Stimulated activated CD8-positive, alpha-beta memory T cell treated with anti-CD3 and anti-CD28 coated beads, Interleukin-12 subunit alpha, Interleukin-12 subunit beta, amount 100 ng/mL, for 24 hours (primary cell): Measurements from ENCODE around the gene FOXD1.

Source experiments
- DNase-seq: peaks from one replicate; pipeline ENCODE4 v3.0.0-alpha.2; 2020; ENCODE audit errors: extremely low read depth

Gene FOXD1

GRCh38 chr5:73441378-73441777 is 7.2 kb downstream of the FOXD1 start:
- no peak for DNase-seq

- no peak for DNase-seq
Measured at GRCh38 chr5:73440262-73440661, 8.3 kb downstream of the FOXD1 start.

GRCh38 chr5:73438645-73439470 is 9.7 kb downstream of the FOXD1 start:
- DNase-seq = no peak

DNA sequence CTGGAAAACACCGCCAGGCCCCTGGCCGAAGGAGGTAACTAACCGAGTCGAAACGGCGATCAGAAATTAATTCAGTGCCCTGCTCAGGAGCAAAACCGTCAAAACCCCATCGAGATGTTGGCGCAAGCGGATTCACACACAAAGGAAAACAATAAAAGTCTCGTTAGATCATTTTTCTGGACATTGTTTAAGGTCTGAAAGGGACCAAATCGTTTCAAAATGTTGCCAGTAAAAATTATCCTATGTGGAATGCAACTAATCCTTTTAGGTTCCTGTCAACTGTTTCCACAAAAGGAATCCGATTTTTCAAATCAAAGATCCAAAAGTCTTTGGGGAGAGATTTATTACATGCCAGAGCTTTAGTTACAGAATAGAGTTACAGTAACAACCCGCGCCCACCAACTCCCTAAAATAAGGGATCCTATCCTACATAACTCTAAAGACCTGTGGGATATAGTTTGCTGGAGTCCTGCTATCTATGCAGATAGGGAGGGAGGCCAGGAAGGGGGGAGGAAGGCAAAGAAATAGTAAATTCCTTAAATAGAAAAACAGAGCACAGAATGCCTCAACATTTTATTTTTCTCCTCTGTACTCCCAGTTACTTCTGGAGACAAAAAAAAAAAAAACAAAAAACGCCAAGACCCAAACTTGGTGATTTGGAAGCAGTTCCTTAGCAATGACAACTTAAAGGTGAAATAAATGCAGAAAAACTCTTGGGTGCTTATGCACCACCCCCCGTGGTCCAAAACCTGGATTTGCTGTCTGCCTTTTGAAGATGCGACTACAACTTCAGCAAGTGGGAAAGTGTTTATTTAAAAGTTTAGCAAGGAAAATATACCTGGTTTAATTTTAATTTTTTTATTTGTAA is 10.6 kb downstream of the FOXD1 start:
- DNase-seq = no peak

- DNase-seq = no peak
Measured at GRCh38 chr5:73437101-73437776, 11.3 kb downstream of the FOXD1 start.

DNA sequence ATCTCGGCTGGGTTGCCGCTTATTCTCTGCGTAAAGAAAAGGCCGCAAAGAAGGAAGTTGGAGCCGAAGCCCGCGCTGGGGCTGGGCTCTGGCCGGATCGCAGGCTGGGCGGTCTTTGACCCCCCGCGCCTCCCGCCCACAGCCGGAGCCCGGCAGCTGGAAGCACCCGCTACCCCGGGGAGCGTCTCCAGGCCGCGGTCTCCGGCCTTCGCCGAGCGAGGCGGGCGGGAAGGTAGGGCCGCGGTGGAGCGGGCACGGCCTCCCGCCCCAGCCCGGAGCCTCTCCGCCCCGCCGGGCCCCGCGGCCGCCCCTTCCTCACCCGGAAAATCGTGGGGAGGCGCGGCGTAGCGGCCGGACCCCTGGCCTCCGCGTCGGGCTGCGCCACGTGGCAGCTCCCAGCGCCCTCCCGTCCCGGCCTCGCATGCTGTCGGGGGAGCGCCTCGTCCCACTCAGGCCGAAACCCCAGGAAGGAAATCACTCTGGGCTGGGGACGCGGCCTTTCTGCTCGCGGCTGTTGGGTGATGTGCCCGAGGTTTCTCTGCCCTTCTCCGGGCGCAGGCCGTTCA is 12.0 kb downstream of the FOXD1 start:
- no peak for DNase-seq

DNA sequence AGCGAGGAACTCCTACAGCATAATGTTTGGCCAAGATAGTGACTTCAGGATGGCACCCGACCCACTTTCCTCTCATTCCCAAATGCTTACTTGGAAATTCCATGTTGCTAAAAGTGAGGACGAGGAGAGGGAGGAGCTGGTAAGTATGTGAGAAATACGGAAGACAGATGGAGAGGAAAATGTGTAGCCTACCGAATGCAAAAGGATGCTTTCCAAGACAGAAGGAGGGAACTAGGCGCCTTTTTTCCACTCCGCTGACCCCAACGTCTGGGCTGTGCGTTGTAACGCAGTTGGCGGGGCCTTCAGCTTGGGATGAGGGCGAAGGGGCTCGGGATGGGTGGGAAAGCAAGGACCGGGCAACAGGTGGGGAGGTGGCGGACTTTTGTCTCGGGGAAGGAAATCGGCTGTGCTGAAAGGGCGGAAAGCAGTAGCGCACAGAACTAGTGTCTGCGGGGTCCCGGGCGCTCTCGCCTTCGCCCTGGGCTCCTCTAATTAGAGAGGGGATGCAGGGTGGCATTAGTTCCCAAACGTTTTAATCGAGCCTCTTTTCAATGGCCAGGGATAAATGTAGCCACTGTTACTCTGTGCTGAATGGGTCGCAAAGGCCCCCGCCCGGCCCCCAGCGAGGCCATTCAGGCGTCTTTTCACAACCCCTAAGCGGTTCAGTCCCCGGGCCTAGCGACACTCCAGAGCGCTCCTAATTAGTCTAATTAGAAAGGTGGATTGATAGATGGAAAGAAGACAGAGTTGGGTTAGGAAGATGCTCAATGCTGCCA is 12.6 kb downstream of the FOXD1 start:
- no peak for DNase-seq

DNA sequence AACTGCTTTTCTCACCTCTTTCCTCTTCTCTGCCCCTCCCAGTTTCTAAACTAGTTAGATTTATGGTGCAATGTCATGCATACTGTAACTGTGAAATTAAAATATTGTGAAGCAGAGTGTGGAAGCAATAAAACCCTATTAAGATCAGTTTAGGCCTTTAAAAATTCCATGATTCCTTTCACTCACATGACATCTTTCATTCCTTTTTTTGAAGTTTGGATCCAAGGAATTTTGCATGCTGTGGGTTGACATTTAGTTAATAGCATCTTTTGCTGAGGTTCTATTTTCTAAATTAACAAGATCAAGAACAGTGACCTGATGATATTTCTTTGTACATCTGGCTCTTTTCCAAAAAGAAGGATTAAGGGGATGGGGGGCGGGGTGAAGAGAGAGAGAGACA is 13.7 kb downstream of the FOXD1 start:
- DNase-seq = no peak

DNA sequence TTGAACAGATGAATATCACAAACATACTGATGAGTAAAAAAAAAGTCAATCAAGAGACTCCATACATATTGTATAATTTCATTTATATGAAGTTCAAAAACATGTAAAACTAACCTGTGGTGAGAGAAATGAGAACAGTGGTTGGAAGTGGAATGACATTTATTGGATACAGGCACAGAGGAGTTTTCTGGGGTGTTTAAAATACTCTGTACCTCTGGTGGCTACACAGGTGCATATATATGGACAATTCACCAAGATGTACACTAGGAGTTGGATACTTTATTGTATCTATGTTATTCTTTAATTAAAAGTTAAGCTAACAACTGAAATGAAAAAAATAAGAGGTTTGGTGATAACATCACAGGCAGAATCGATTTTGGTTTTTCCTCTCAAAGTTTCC is 14.1 kb downstream of the FOXD1 start:
- DNase-seq = no peak

DNA sequence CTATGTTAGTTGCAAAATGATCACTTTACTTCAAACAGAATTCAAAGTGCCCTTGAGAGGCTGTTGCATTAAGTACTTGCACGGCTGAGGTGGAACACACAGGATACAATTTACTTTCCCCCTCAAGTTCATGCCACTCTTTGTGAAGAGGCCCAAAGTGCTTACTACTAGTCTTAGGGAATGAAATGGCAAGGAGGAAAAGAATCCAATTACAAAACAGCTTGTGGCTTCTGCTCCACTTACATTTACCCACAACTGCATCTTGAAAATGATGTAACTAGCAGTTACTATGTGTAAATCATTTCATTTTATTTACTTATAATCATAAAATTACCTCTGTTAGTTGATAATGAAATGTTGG is 14.6 kb downstream of the FOXD1 start:
- no peak for DNase-seq

DNA sequence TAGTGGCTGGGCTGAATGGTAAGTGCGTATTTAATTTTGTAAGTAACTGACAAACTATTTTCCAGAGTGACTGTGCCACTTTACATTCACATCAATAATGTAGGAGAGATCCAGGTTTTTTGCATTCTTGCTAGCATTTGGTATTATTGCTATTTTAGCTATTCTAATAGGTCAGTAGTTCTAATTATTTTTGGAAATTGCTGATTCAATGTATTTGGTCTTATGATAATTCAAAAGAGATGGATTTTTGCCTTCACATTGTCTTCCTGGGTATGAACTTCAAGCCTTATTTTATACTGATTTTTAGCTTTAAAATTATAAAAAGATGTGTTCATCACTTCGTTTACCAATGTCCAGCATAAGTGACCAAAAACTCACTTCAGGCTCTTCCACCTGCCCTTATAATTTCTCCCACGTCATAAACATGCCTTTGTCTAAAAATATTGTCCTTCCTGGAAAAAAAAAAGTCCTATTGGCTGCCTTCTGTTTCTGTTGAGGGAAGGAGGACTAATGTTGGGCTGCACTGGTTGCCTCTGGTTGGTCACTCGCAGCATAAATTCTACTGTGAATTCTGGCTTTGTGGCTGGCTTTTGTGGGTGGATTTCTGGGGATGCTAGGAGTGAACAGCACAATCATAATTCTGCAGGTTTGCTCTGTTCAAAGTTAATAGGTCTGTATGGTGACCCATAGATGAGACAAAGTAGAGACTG is 15.2 kb downstream of the FOXD1 start:
- DNase-seq = no peak

GRCh38 chr5:73431204-73431851 is 17.2 kb downstream of the FOXD1 start:
- no peak for DNase-seq

DNA sequence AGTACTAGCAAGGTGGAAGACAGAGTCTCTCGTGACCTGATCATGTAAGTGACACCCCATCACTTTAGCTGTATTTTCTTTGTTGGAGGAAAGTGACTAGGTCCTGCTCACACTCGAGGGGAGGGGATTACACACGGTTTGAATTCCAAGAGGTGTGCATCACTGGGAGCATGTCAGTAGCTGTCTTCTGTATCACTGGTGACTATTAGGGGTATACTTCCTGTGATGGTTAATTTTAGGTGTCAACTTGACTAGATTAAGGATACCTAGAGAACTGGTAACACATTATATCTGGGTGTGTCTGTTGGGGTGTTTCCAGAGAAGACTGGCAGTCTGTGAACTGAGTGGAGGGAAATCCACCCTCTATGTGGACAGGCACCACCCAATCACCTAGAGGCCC is 22.5 kb downstream of the FOXD1 start:
- no peak for DNase-seq

DNA sequence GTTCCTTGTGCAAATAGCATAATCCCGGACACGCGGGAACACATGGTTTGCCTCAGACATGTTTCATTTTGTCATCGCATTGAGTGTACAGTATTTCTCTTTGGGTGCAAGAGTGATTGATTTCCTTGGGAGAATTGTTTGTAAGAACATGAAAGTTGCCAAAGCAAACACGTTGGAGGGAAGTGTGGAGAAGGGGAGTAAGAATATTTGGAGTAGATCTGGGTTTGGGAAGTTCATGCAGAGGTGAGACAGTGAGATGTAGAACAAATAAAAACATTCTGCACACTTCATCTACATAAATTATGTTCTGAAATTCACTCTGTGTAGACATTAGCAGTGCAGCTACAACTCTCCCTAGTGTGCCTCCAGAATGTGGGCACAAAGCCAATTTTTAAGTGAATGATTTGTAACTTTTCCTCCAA is 24.0 kb downstream of the FOXD1 start:
- no peak for DNase-seq

GRCh38 chr5:73422164-73422563 is 26.4 kb downstream of the FOXD1 start:
- no peak for DNase-seq

- no peak for DNase-seq
Measured at GRCh38 chr5:73420666-73421065, 27.9 kb downstream of the FOXD1 start.

DNA sequence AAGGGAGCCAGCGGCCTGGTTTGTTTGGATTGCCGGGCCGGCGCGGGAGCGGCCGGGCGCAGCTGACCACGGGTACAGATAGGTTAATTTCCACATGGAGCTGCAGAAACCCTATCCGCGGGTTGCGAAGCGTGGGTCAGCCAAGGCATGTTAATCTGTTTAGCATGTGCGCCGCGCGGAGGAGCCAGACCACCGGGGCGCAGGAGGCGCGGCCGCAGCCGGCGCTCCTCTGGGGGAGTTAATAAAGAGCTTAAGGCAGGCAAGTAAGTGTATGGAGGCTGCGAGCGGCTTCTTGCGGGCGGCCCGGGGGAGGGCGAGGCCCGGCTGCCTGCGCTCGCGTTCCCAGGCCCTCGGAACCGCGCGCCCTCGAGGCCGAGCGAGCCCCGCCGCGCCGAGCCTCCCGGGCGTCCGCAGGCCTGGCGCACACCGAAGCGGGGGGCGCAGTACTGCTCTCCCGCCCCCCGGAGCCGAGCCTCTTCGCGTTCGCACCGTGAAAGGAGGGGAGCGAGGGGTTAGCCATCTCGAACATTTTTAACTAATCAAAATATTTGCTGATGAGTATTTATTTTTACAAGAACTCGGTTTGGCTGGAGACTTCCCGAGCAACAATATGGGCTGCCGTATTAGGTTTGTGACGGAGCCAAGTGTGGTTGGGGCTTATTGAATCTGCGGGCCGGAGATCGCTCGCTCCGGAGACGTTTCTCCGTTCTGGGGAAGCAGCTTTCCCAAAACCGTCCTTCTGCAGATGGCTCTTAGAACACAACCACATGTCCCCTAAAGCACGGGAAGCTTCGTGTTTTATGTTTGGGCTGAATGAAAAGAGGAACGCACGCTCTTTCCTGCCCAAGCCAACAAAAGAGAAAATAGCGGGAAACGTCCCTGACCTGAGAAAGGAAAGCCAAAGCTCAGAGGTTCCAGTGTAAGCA is 28.8 kb downstream of the FOXD1 start:
- DNase-seq = no peak

- no peak for DNase-seq
Measured at GRCh38 chr5:73419117-73419464, 29.5 kb downstream of the FOXD1 start.

DNA sequence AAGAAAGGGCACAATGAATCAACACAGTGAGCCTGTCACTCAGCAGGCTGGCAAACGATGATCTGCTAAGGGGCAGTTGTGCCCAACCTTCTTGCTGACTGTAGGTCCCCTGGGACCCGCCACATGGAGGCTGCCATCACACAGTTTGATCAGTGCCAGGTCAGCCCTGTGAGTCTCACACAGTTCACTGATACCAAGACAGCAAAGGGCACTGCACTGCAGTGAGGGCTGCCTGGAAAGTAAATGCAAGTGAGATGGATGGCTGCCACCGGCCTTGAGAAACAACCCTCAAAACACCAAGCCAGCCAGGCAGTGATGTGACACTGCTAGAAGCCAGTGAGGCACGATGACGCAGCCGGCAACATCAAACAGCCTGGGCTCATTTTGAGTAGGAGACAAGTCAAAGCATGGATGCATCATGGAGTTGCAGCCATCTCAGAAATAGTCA is 30.3 kb downstream of the FOXD1 start:
- no peak for DNase-seq
